ENCODE data around the gene ASTL. TPM values are rescaled to one million over a fixed set of nuclear protein-coding genes. Genes with fewer than 3 reads are reported as not detected.

The ASTL gene
- total RNA-seq, 1 experiment from 2014 or later: 0.18 TPM

DNA sequence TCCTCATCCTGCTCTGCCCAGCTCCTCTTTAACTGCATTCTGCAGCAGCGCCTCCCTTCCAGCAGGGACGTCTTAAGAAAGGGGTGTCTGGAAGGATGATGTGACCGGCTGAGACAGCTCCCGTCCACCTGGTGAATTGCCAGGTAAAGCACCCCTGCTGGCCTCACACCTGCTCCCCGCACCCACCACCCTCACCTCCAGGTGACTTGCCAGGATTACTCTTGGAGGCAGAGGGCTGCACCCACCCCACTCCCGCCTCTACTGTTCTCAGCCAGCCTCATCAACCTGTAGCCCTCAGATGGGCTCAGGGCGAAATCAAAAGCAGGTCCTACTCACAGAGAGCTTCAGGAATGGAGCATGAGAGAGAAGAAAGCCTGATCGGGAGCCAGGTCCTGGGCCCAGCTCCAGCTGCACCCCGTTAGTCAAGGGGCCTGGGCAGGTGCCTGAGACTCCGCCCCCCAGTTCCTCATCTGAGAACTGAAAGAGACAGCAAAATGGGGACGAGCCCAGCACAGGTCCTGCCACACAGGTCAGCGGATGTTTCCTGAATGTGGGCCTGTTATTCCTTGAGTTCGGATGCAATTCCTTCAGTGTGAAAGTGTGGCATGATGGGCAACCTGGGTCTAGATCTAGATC, 27.6 kb downstream of the ASTL start:
- ChIA-PET CTCF (no interaction called here), POLR2A (no interaction called here)
- H3K27me3 ChIP-seq (ENCODE audit: control insufficient read depth, insufficient read depth, low read length): no peaks in the 10 kb centered on the region
- no peaks in the 10 kb centered on the region for H3K36me3 ChIP-seq (ENCODE audit: control insufficient read depth, insufficient read depth, low read length)
- in situ Hi-C loops (cut with HindIII; ENCODE audit: low pct_unique_long_range_greater_than_20kb, low sequenced_read_pairs) (no loop called here), intact Hi-C loops (cut with micrococcal nuclease; ENCODE audit: unreplicated experiment) (no loop called here)
- ATAC-seq (no peak), DNase-seq (ENCODE audit: low read depth, low spot score) (no peak)
- no TSS peak for BruUV-seq (replicated peaks)
- TF ChIP-seq POLR2AphosphoS5 (IDR thresholded peaks at IDR 0.05; ENCODE audit: low read depth, low read length): no peak
- no peak for TF ChIP-seq TCF7L2 (IDR thresholded peaks at IDR 0.05; ENCODE audit: low read depth, low read length)
- TF ChIP-seq SIN3A (IDR thresholded peaks at IDR 0.05; ENCODE audit: borderline replicate concordance, insufficient read depth, low read depth, low read length): no peak
- TF ChIP-seq, protein P1, sequence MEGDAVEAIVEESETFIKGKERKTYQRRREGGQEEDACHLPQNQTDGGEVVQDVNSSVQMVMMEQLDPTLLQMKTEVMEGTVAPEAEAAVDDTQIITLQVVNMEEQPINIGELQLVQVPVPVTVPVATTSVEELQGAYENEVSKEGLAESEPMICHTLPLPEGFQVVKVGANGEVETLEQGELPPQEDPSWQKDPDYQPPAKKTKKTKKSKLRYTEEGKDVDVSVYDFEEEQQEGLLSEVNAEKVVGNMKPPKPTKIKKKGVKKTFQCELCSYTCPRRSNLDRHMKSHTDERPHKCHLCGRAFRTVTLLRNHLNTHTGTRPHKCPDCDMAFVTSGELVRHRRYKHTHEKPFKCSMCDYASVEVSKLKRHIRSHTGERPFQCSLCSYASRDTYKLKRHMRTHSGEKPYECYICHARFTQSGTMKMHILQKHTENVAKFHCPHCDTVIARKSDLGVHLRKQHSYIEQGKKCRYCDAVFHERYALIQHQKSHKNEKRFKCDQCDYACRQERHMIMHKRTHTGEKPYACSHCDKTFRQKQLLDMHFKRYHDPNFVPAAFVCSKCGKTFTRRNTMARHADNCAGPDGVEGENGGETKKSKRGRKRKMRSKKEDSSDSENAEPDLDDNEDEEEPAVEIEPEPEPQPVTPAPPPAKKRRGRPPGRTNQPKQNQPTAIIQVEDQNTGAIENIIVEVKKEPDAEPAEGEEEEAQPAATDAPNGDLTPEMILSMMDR (IDR thresholded peaks at IDR 0.05): no peak
- TF ChIP-seq, protein P2, sequence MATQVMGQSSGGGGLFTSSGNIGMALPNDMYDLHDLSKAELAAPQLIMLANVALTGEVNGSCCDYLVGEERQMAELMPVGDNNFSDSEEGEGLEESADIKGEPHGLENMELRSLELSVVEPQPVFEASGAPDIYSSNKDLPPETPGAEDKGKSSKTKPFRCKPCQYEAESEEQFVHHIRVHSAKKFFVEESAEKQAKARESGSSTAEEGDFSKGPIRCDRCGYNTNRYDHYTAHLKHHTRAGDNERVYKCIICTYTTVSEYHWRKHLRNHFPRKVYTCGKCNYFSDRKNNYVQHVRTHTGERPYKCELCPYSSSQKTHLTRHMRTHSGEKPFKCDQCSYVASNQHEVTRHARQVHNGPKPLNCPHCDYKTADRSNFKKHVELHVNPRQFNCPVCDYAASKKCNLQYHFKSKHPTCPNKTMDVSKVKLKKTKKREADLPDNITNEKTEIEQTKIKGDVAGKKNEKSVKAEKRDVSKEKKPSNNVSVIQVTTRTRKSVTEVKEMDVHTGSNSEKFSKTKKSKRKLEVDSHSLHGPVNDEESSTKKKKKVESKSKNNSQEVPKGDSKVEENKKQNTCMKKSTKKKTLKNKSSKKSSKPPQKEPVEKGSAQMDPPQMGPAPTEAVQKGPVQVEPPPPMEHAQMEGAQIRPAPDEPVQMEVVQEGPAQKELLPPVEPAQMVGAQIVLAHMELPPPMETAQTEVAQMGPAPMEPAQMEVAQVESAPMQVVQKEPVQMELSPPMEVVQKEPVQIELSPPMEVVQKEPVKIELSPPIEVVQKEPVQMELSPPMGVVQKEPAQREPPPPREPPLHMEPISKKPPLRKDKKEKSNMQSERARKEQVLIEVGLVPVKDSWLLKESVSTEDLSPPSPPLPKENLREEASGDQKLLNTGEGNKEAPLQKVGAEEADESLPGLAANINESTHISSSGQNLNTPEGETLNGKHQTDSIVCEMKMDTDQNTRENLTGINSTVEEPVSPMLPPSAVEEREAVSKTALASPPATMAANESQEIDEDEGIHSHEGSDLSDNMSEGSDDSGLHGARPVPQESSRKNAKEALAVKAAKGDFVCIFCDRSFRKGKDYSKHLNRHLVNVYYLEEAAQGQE (IDR thresholded peaks at IDR 0.05; ENCODE audit: insufficient read depth in 1 of 2, low read depth in 2 of 2, low read length in 1 of 2): no peak
- H3K4me3 ChIP-seq (ENCODE audit: low read depth in 2 of 2, low read length in 2 of 2): no peak overlapping the region
- 0 out of 2 replicates have a peak, but pooled peaks cover 3% of the 10 kb centered on the region for H3K4me1 ChIP-seq (ENCODE audit: control insufficient read depth, insufficient read depth, low read length)
- H3K27ac ChIP-seq (ENCODE audit: low read length): no peak overlapping the region
- no peaks in the 10 kb centered on the region for H3K9me3 ChIP-seq (ENCODE audit: control insufficient read depth, insufficient read depth, low read depth, low read length)

DNA sequence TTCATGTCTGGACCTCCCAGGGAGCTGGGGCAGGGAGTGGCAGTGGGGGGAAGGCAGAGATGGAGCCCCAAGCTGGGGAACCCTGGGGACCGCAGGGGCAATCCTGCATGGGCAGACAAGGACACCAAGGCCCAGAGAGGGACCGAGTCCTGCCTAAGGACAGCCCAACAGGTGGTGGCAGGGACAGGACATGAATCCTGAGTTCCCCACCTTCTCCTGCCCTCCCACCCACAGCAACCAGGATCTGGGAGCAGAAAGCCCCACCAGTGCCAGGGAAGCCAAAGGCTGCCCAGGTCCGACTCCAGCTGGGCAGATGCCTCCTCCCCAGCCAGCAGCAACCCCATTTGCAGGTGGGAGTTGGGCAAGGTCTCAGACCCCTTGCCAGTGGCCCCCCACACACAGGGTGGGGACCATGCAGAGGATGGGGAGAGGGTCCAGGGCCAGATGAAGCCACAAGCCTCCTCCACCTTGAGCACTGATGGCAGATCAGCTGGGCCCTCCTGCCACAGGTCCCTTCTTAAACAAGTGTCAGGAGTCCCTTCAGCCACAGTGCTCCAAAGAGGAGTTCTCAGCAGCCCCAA, 28.3 kb downstream of the ASTL start:
- Histone ChIP-seq H3K36me3 (ENCODE audit: control insufficient read depth, insufficient read depth, low read length) (no peaks in the 10 kb centered on the region), H3K4me3 (ENCODE audit: low read depth in 2 of 2, low read length in 2 of 2) (no peak overlapping the region), H3K4me1 (ENCODE audit: control insufficient read depth, insufficient read depth, low read length) (0 out of 2 replicates have a peak, but pooled peaks cover 3% of the 10 kb centered on the region), H3K27me3 (ENCODE audit: control insufficient read depth, insufficient read depth, low read length) (no peaks in the 10 kb centered on the region), H3K27ac (ENCODE audit: low read length) (no peak overlapping the region), H3K9me3 (ENCODE audit: control insufficient read depth, insufficient read depth, low read depth, low read length) (no peaks in the 10 kb centered on the region)
- CTCF ChIA-PET: no interaction called here
- POLR2A ChIA-PET: no interaction called here
- no TSS peak for BruUV-seq (replicated peaks)
- no peak for ATAC-seq
- in situ Hi-C loops (cut with HindIII; ENCODE audit: low pct_unique_long_range_greater_than_20kb, low sequenced_read_pairs) (no loop called here), intact Hi-C loops (cut with micrococcal nuclease; ENCODE audit: unreplicated experiment) (no loop called here)
- no peak for DNase-seq (ENCODE audit: low read depth, low spot score)
- TF ChIP-seq TCF7L2 (IDR thresholded peaks at IDR 0.05; ENCODE audit: low read depth, low read length): no peak
- TF ChIP-seq, protein P2 (IDR thresholded peaks at IDR 0.05; ENCODE audit: insufficient read depth in 1 of 2, low read depth in 2 of 2, low read length in 1 of 2): no peak
- no peak for TF ChIP-seq SIN3A (IDR thresholded peaks at IDR 0.05; ENCODE audit: borderline replicate concordance, insufficient read depth, low read depth, low read length)
- TF ChIP-seq POLR2AphosphoS5 (IDR thresholded peaks at IDR 0.05; ENCODE audit: low read depth, low read length): no peak

Measured in Panc1 (cell line).